ENCODE measurements around the gene ETV3.

Gene ETV3

DNA sequence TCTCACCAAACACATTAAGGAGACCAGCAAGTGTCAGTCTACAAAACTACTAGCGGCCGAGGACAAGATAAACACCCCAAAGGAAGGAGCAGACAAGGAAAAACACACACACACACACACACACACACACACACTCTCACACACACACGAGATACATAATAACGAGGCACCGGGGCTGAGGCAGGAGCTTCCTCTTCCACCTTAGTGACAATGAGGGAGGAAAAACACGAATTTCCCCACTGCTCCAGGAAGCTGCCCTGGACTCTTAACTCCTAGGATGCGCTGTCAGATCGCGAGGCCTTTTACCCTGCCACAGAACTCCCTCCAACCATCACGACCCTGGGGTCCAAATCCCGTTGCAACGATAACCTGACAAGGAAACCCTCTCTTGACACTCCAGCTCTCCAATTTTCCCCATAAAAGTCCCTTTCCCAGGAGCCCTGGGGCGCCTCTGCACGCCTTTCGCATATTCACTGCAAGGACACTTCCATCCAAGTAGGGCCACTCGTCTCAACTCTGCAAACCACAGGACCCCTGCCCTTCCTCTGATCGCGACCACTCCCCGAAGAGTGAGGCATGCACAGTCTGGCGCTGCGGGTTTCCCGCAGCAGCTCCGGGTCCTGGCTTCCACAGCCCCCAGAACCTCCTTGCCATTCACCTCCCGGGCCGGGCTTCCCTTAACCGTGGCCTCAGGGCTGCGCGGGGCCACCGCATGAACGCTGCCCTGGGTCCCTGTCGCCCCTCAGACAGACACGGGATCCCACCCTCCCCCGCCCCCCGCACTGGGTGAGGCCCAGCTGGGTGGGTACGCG is 581 bp downstream of the ETV3 start:
- peak; percentile 59 for DNase-seq

DNA sequence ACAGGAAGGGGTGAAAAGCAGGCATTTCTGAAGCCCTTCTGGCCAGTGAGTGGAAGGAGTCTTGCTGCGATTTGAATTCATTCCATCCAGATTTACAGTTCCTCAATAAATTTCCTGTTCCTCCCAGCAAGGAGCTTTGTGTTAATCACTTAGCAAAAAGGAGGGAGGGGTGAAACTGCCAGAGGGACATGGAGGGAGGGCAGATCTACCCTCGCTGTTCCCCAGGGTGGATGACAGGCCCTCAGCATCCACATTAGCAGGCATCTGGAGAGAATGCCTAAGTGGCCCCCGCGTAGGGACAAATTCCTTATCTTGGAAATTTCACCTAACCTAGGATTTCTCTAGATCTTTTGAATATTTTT is 1.2 kb downstream of the ETV3 start:
- DNase-seq: peak; percentile 17

DNA sequence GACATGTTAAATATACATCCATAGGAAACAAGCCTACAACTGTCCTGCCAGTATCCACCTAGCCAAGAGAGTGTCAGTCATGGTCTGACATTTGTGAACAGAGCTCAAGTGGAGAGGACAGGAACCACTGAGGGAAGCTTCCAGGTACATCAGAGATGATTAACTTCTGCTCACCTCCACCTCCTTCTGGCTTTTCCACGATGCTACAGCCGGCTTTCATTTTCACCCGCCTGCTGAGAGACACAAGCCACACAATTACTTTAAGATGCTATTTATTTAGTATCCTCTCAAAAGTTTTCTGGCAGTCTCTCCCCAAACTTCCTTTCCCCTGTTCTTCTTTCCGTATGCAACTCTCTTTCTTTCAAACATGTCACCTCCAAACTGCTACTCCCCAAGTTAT is 2.1 kb downstream of the ETV3 start:
- peak; percentile 5 for DNase-seq

DNA sequence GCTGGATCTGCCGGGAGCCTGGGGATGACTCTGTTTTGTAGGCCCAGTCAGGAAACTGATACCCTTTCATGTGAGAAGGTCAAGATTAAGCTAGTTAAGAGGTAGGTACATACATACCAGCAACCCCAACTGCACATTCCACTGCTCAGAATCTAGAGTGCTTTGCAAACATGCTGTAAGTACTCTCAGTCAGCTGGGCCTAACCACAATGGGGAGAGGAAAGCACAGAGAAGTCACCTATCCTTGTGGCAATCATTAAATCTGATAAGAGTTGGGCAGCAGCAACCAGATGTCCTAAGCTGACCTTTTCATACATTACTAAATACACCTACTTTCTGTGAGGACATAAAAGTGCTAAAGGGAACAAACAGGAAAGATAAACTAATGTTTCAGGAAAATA is 2.5 kb downstream of the ETV3 start:
- DNase-seq: peak; percentile 64

DNA sequence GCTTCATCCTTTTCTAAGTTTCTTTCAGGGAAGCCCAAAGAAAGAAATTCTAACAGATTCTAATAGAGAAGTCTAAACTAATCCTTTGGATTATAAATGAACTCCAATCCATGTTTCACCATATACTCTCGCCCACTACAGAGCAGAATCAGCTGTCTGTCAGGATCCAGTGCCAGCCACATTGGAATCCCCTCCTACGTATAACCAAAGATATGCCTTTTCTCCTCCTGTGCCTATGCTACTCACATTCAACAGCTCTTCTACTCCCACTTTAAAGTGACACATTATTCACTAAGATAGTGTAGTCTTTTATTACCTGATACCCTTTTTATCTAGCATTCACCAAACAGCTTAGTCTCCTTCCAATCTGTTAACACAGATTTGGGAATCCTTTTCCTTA is 3.1 kb downstream of the ETV3 start:
- no peak for DNase-seq

DNA sequence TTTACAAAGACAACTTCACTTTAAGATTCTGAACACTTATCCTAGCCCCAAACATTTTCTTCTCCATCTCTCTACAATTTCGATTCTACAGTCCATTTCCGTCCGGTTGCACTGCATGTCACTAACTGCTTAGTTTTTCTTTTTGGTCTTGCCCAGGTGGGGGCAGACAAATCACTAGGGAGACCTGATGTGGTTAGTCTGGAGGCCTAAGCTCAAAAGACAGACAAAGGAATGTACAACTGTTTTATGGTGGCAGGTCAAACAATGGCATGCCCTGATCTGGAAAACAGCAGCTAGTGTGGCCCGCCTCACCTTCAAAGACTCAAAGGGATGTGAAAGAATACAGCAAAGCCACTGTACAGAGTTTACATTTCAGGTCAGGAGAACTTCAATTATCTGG is 3.8 kb downstream of the ETV3 start:
- DNase-seq: no peak

DNA sequence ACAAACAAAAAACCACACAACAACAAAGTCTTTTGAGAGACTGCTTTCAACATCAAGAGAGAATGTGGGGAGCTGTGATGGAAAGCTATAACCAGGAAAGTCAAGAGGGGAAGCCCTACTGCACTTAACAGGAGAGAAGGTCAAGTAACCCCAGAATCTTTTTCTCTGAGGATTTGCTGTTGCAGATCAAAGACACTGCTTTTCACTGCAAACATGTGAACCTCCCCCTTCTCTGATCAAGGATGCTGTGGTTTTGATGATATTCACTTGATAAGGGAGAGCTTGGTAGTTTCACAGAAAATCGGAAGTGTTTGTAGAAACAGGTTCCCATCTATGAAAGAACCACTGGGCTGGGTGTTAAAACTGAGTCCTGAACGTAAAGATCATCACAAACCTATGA is 4.8 kb downstream of the ETV3 start:
- peak; percentile 65 for DNase-seq

DNA sequence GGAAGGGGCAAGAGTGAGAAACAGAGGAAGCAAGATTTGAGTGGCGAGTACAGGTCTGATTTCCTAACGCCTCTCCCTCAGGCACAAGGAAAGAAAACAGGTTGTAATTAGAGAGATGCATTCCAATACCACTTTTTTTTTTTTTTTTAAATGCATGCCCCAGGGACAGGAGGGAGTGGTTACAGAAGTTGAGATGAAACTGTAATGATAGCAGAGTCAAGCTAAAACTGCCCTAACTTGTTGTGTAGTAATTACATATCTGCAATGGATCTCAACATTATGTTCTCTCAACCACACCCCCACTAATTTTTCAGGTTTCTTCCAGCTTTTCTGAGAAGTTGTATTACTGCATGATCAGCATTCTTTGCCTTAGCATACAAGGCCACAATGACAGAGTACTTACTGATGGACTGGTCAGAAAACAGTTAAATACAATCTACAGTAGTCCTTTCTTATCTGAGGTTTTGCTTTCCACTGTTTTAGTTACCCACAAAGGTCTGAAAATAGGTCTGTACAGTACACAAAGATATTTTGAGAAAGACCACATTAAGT is 5.5 kb downstream of the ETV3 start:
- peak; percentile 58 for DNase-seq

DNA sequence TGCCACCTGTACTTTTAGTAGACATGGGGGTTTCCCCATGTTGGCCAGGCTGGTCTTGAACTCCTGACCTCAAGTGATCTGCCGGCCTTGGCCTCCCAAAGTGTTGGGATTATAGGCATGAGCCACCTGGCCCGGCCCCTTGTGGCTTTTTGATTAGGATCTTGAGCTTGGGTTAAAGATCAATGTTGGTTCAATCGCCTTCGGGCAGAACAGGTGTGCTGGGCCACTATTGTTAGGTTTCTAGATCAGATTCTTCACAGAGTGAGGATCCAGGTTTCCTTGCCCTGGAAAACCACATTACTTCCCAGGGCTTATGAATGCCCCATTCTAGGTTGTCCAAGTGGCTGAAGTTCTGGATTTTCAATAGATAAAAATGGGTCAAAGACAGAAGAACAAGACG is 6.1 kb downstream of the ETV3 start:
- DNase-seq: no peak

DNA sequence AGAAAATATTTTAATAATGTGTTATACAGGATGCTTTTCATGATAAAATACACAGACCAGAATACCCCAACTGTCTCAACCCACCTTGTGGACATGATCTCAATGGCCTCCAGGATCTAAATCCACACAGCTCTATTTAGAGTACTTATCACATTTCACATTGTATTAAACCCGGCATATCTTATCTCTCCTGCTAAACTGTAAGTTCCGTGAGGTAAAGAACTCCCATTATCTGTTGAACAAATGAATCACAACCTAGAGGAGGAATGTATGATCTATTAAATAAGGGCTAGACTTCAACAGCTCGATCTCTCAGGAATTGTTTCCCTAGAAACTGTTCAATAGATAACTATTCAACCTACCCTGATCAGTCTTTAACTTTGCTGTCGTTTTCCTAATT is 6.9 kb downstream of the ETV3 start:
- DNase-seq: peak; percentile 19

DNA sequence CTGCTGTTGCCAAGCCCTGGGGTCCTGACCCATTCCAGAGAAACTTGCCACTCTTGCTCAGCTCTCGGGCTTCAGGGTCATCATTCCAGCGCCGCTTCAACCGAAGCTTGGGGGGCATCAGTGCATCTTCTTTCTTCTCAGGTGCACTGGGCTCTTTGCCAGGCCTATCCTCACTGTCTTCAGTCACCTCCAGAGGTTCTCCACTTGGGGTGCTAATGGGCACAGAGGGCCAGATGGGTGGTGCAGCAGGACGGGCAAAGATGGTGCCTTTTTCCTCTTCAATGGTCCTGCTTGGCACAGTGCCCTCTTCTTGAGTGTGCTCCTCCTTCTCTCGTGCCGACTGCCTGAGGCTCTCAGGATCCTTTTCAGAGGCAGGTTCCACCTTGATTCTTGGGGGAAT is 13.3 kb downstream of the ETV3 start:
- peak; percentile 31 for DNase-seq

DNA sequence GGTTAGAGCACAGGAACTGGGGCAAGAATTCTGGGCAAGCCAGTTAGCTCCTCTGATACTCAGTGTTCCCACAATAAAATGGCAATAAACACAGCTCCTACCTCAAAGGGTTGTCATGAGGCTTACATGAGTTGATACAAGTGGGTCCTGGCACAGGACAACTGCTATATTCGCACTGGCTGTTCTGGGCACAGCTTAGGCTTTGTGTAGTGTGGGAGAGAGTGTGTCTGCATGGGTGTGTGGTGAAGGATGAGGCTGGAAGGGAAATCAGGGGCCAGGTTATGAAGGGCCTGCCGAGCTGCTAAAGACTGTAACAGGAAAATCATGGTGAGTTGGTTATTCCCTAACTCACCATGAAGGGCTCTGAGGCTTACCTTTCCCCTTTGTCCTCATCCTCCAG is 18.7 kb downstream of the ETV3 start:
- no peak for DNase-seq

DNA sequence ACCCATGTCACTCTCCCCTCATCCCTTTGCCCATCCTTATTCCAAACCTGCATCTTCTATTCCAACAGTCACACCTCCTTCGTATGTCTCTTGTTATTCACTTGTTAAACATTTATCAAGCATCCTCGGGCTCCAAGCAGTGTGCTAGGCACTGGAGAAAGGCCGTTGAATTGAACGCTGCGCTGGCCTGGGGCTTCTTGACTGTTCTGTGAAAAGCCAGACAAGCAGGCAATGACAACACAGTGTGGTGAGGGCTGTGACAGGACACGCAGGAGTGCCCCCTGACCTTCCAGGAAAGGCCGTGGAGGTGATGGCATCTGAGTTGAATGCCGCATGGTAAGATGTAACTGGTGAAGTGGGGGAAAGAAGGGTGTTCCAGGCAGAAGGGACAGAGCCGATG is 19.2 kb downstream of the ETV3 start:
- no peak for DNase-seq

DNA sequence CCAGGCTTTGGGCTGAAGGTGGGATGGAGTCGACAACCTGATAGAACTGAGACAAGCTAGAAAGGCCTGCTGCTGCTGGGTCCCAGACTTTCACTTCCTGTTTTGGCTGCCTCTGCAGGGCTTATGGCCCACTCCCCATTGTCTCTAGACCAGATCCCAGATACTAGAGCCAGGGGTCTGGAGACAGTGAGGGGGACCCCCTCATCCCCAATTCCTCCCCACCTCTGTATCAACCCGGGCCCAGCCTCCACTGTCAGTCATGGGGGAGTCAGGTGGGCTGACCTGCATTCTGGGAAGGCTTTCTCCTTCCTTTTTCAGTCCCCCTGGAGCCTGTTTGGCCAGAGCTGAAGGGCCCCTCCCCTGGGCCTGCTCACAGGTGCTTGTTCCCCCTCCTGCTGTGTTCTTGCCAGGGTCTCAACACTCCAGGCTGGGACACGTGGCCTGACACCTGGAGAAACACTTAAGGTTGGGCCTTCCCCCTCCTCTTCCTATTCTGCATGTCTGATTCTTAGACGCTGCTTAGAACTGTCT is 20.6 kb downstream of the ETV3 start:
- DNase-seq: peak; percentile 8

DNA sequence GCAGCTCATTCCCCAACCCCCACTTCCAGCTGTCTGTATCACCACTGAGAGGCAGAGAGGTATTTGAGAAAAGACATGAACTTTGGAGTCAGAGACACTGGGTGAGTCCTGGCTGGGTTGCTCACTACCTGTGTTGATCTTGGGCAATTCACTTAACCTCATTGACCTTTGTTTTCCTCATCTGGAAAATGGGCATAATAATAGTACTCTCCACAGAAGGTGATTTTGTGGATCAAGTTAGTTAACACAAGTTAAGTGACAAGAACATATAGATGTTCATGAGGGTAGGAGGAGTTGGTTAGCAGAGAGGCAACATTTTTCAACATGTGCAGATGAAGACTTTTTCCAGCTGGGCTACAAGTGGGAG is 21.5 kb downstream of the ETV3 start:
- no peak for DNase-seq

DNA sequence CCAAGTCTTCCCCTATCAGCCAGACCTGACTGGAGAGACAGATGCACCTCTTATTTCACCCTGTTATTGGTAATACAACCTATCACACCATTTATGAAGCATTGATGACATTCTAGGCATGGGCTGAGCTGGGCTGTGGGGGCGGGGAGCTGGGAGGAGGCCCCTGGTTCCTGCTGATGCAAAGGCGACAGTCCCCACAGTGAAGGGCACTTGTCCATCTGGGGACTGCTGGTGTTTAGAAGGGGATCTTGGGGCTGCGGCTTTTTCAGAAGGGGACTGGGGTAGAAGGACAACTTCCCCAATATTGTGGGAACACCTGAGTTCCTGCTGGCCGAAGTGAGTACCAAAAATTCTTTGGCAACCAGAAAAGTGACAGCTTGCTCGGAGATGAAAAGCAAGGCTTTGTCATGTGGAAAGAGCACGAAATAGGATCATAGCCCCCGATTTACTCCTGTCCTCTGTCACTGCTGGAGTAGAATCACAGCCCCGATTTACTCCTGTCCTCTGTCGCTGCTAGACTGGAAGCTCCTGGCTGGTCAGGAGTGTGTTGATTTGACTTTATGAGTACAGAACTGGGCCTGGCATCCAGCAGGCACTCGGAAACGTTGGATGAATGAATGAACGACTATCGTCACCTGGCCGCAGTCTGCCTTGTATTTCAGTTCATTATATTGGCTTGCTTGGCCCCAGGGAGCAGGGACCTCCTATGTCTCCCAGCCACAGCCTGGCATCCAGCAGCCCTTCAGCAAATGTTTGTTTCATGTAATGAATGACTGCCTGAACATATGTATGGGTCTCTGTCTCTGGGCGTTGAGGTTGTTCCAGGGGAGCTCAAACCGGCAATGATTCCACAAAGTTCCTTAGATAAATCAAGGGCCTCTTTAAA is 22.1 kb downstream of the ETV3 start:
- no peak for DNase-seq

DNA sequence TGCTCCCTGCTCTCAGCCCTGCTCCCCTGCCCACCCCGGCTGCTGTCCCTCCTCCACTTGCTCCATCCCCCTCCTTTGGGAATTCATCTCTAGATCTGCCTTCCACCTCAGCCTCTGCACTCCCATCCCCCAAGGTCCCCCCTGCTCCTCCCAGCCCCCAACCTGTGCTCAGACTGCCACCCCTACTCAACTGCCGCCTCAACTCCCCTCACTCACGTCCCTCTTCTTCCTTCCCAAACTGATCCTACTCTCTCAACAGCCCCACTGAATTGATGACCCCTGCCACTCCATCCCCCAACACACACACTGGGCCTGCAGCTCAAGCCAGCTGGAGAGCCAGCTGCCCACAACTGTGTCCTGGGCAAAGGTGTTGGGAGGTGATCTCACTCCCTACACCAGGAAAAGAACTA is 22.8 kb downstream of the ETV3 start:
- DNase-seq: no peak

DNA sequence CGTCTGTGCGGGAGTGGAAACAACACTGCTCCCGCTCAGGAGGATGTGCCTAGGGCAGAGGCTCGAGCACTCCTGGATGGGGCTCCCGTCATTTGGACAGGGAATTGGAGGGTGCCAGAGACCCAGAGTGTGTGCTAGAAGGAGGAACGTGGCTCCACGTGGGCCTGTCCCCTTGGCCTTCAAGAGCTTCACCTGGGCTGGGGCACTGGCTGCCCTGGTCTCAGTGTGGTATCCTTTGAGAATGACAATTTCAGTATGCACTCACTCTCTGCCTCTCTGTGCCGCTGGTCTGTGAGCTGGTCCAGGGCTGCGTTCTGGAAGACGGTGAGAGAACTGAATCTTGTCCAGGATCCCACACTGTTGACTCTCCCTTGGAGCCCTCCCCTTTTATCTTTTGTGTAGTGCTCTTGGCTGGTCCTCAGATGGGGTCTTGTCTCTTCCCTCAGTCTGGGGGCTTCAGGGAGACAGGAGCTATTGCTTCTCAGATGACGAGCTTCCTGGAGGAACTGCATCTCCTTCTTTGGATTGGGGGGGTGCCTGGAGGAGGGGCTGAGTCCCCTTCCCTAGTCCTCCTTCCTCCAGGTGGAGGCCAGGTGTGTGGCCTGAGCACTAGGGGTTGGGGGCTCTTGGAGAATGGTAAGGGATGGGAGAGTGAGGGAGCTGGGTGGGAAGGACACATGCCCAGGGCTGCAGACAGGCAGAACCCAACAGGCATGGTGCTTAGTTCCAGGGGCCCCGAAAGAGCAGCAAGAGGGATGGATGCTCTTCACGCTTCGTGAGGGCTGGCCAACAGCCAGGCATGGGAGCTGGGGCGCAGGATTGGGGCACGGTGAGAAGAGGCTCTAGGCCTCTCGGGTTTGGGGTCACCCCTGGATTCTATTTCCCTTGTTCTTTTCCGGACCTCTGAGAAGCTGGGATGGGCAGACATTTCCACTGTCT is 23.7 kb downstream of the ETV3 start:
- no peak for DNase-seq

DNA sequence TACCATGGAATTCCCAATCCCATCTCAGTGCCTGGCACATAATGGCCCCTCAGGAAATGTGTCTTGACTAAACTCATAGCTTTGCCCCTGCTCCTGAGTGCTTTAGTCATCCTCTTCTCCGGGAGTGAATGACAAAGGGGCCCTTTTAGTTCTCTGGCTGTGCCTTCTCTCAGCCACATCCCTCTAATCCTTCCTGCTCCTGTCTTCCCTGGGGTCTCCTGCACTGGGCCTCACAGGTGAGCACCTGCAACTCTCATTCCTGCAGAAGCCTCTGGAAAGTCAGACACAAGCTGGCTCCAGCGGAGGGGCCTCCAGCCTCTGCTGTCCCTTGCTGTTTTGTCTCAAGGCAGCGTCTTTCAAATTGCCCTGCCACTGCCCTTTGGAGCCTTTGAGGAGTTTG is 24.6 kb downstream of the ETV3 start:
- no peak for DNase-seq

DNA sequence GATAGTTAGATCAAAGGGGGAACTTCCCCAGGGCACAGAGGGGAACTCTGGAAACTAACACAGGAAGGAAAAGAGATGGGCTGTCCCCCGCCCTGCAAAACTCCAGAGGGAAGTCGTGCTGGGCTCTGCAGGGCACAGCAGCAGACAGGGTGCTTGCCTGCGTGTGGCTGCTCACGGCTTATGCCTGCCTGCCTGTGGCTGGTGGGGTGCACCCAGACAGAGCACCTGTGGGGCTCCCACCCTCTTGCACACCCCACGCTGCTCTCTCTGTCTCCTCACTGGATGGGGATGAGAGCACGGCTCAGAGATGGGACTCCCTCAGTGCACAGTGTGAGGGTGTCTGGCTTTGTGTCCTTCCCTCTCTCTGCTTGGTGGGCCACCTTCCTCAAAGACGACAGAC is 25.1 kb downstream of the ETV3 start:
- no peak for DNase-seq

DNA sequence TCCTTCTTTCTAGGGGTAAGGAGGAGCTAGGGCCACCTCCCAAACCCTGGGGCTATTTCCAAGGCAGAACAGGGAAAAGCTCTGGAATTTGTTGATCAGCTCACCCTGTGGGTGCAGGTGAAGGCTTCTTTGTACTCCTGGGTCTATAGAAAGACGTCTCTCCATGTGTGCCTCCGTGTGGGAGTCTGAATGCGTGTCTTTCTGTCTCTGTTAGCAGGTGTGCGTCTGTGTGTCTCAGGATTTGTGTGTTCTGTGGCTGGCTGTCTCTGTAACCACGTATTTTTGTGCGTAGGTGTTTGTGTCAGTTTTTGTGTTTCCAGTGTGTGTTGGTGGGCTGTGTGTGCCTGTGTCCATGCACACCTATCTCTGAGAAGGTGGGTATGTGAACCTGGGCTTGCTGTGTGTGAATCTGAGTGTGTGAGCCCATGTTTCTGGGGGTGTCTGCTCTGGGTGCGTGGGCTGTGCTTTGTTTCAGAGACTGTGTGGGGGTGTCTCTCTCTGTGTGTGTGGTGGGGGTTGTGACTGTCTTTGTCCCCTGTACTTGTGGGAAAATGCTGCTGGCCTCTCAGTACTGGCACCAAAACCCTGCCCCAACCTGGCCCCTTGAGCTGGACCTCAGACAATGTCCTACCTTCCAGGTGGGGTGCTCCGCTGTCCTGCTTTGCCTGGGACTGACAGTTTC is 25.9 kb downstream of the ETV3 start:
- no peak for DNase-seq
